DMS53 (cell line): Measurements from ENCODE around the gene ZNF775.
A peak's percentile ranks its signal among the peaks of the same experiment; 100 is the strongest.

ENCODE experiments used
- DNase-seq: peaks from one replicate; lab custom pipeline; 2025; lab: John Stamatoyannopoulos, UW

Gene ZNF775

GRCh38 chr7:150346922-150347321, 32.2 kb upstream of the ZNF775 start:
- DNase-seq: no peak

GRCh38 chr7:150351587-150352194, 27.4 kb upstream of the ZNF775 start:
- no peak for DNase-seq

GRCh38 chr7:150355666-150356059, 23.5 kb upstream of the ZNF775 start:
- no peak for DNase-seq

GRCh38 chr7:150356265-150356897, 22.7 kb upstream of the ZNF775 start:
- peak; percentile 78 for DNase-seq

- peak; percentile 90 for DNase-seq
Observed at GRCh38 chr7:150357270-150357669, 21.9 kb upstream of the ZNF775 start.

- DNase-seq: peak; percentile 80
Observed at GRCh38 chr7:150357771-150358427, 21.2 kb upstream of the ZNF775 start.

GRCh38 chr7:150358433-150358832, 20.7 kb upstream of the ZNF775 start:
- no peak for DNase-seq

GRCh38 chr7:150358988-150359621, 20.0 kb upstream of the ZNF775 start:
- DNase-seq: no peak

- no peak for DNase-seq
Observed at GRCh38 chr7:150359622-150360362, 19.3 kb upstream of the ZNF775 start.

GRCh38 chr7:150360363-150361058, 18.6 kb upstream of the ZNF775 start:
- no peak for DNase-seq

- no peak for DNase-seq
Observed at GRCh38 chr7:150361402-150361801, 17.7 kb upstream of the ZNF775 start.

GRCh38 chr7:150361807-150362621, 17.1 kb upstream of the ZNF775 start:
- no peak for DNase-seq

- DNase-seq: no peak
Observed at GRCh38 chr7:150363370-150363769, 15.8 kb upstream of the ZNF775 start.

- DNase-seq: no peak
Observed at GRCh38 chr7:150363872-150364271, 15.3 kb upstream of the ZNF775 start.

GRCh38 chr7:150365194-150365593, 13.9 kb upstream of the ZNF775 start:
- DNase-seq: no peak

- DNase-seq: peak; percentile 76
Observed at GRCh38 chr7:150365673-150366398, 13.3 kb upstream of the ZNF775 start.

- DNase-seq: no peak
Observed at GRCh38 chr7:150367677-150368095, 11.4 kb upstream of the ZNF775 start.

GRCh38 chr7:150368096-150368883, 10.8 kb upstream of the ZNF775 start, which contains the start of gene REPIN1:
Gene REPIN1 (plus strand): TSS chr7:150368822. CDS start chr7:150369712, 890 bp downstream.
- DNase-seq: peak; percentile 99
